ENCODE results near the gene GRIP2.

Gene GRIP2

DNA sequence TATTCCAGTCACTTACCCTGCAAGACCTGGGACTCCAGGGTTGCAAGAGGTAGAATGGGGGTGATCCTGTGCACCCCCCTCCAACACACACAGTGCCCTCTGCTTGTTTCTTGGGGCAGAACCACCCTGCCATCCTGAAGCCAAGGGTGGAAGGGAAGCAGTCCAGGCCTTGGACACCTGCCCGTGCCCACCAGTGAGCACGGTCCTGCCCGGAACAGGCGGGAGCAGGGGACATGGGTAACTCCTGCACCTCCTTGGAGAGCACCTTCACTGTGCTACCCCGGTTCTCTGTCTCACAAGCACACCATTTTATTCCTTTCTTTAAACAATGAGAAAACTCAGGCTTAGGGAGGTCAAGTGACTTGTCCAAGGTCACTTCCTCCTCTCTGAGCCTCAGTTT, 80.8 kb downstream of the GRIP2 start:
- TF ChIP-seq, protein P1, sequence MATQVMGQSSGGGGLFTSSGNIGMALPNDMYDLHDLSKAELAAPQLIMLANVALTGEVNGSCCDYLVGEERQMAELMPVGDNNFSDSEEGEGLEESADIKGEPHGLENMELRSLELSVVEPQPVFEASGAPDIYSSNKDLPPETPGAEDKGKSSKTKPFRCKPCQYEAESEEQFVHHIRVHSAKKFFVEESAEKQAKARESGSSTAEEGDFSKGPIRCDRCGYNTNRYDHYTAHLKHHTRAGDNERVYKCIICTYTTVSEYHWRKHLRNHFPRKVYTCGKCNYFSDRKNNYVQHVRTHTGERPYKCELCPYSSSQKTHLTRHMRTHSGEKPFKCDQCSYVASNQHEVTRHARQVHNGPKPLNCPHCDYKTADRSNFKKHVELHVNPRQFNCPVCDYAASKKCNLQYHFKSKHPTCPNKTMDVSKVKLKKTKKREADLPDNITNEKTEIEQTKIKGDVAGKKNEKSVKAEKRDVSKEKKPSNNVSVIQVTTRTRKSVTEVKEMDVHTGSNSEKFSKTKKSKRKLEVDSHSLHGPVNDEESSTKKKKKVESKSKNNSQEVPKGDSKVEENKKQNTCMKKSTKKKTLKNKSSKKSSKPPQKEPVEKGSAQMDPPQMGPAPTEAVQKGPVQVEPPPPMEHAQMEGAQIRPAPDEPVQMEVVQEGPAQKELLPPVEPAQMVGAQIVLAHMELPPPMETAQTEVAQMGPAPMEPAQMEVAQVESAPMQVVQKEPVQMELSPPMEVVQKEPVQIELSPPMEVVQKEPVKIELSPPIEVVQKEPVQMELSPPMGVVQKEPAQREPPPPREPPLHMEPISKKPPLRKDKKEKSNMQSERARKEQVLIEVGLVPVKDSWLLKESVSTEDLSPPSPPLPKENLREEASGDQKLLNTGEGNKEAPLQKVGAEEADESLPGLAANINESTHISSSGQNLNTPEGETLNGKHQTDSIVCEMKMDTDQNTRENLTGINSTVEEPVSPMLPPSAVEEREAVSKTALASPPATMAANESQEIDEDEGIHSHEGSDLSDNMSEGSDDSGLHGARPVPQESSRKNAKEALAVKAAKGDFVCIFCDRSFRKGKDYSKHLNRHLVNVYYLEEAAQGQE (IDR thresholded peaks at IDR 0.05; ENCODE audit: insufficient read depth in 1 of 2, low read depth in 2 of 2, low read length in 2 of 2), result no peak
- TF ChIP-seq TAF1 (IDR thresholded peaks at IDR 0.05; ENCODE audit: borderline replicate concordance, insufficient read depth, low read length) (no peak), FOXP2 (optimal IDR thresholded peaks at IDR 0.05; ENCODE audit: borderline replicate concordance, extremely low read depth, extremely low read length, insufficient read depth) (no peak), SIN3A (IDR thresholded peaks at IDR 0.05; ENCODE audit: borderline replicate concordance, insufficient read depth, low read length) (no peak), POLR2AphosphoS5 (IDR thresholded peaks at IDR 0.05; ENCODE audit: low read depth, low read length) (no peak)

DNA sequence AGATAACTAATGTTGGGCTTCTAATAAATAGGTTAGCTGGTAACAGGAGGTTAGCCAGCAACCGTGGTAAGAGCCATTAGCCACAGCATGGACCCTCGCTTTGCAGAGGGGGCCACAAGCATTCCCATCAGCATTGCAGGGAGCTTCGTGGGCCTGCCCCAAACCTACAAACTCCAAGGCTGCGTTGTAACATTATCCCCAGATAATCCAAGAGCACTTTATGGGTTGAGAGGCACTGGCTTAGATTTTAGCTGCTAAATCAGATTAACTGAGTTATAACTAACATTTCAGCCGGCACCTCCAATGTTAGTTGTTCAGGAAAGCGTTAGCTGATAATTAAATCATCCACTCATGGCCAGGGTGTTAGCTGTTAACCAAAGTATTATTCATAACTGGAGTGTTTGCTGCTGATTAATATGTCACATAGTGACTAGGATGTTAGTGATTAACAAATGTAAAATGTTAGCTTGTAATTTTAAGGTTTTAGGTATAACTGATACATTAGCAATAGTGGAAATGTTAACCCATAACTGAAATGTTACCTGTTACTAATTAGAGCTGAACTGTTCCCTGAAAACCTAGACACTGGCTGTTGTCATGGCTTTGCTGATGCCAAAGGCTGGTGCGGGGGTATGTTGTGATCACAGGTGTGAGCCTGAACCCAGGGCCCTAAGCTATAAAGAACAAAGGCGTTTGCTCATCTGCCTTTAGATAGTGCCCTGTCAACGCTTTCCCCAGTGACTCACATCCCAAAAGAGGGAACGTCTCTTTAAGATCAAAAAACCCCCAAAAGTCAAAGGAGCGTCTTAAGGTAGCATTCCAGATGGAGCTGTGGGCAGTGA, 81.5 kb downstream of the GRIP2 start:
- TF ChIP-seq, protein P1 (IDR thresholded peaks at IDR 0.05; ENCODE audit: insufficient read depth in 1 of 2, low read depth in 2 of 2, low read length in 2 of 2), result no peak
- TF ChIP-seq TAF1 (IDR thresholded peaks at IDR 0.05; ENCODE audit: borderline replicate concordance, insufficient read depth, low read length), result no peak
- no peak for TF ChIP-seq SIN3A (IDR thresholded peaks at IDR 0.05; ENCODE audit: borderline replicate concordance, insufficient read depth, low read length)
- no peak for TF ChIP-seq POLR2AphosphoS5 (IDR thresholded peaks at IDR 0.05; ENCODE audit: low read depth, low read length)
- TF ChIP-seq FOXP2 (optimal IDR thresholded peaks at IDR 0.05; ENCODE audit: borderline replicate concordance, extremely low read depth, extremely low read length, insufficient read depth), result no peak

DNA sequence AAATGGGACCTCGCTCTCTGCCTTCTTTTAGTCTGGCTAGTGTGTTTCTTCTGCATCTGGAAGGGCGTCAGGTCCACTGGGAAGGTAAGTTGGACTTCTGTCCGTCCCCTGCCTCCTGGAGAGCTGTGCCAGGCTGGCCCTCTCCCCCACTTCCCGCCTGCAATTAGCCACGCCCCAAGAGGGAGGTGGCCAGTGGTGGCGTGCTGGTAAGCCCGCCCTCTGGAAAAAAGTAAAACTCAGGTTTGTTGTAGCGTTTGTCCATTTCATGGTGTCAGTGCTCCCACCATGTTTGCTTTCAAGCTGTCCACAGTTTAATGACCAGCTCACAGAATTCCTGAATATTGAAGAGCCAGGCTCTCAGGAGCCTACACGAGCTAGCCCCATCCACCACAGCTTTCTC, 82.1 kb downstream of the GRIP2 start:
- TF ChIP-seq, protein P1 (IDR thresholded peaks at IDR 0.05; ENCODE audit: insufficient read depth in 1 of 2, low read depth in 2 of 2, low read length in 2 of 2), result no peak
- TF ChIP-seq SIN3A (IDR thresholded peaks at IDR 0.05; ENCODE audit: borderline replicate concordance, insufficient read depth, low read length) (no peak), FOXP2 (optimal IDR thresholded peaks at IDR 0.05; ENCODE audit: borderline replicate concordance, extremely low read depth, extremely low read length, insufficient read depth) (no peak), POLR2AphosphoS5 (IDR thresholded peaks at IDR 0.05; ENCODE audit: low read depth, low read length) (no peak), TAF1 (IDR thresholded peaks at IDR 0.05; ENCODE audit: borderline replicate concordance, insufficient read depth, low read length) (no peak)

DNA sequence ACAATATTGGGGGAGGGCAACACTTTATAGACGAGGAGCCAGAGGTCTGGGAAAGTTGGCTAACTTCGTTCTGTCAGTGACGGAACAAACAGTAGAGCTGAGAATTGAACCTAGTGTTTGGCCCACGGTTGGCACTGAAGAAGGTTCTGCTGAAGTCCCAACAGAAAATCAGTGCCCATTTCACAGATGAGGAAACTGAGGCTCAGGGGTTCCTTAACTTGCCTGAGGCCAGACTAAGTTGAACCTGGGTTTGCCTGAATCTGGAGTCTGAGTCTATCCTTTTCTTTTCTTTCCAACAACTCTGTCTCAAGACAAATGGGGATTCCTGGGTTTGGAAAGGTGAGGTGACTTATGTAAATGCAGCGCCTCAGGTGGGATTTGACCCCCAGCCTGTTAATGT, 82.7 kb downstream of the GRIP2 start:
- TF ChIP-seq FOXP2 (optimal IDR thresholded peaks at IDR 0.05; ENCODE audit: borderline replicate concordance, extremely low read depth, extremely low read length, insufficient read depth) (no peak), POLR2AphosphoS5 (IDR thresholded peaks at IDR 0.05; ENCODE audit: low read depth, low read length) (no peak)
- TF ChIP-seq, protein P1 (IDR thresholded peaks at IDR 0.05; ENCODE audit: insufficient read depth in 1 of 2, low read depth in 2 of 2, low read length in 2 of 2), result no peak

Measured in PFSK-1 (cell line).